T-helper 9 cell (primary cell): ENCODE results near the gene KRT78.
"Not testable (repeated sequence)": the region's sequence is repeated elsewhere in the genome, so short reads cannot be mapped to it uniquely, and the experiment has no call there.

ENCODE experiments used
- DNase-seq: peaks from one replicate; pipeline ENCODE4 v3.0.0-alpha.2; 2020

KRT78 gene

GRCh38 chr12:52871291-52872039, 22.7 kb upstream of the KRT78 start:
- no peak for DNase-seq

- DNase-seq = peak; percentile 69
Observed at GRCh38 chr12:52870361-52871290, 21.8 kb upstream of the KRT78 start.

GRCh38 chr12:52867642-52868041, 18.8 kb upstream of the KRT78 start:
- DNase-seq = no peak

- DNase-seq = no peak
Observed at GRCh38 chr12:52867152-52867551, 18.4 kb upstream of the KRT78 start.

GRCh38 chr12:52865090-52865944, 16.5 kb upstream of the KRT78 start:
- DNase-seq = peak; percentile 4

GRCh38 chr12:52862023-52862422, 13.2 kb upstream of the KRT78 start:
- no peak for DNase-seq

GRCh38 chr12:52861511-52861910, 12.7 kb upstream of the KRT78 start:
- DNase-seq = no peak

GRCh38 chr12:52860102-52860823, 11.5 kb upstream of the KRT78 start:
- no peak for DNase-seq

GRCh38 chr12:52857500-52857899, 8.7 kb upstream of the KRT78 start:
- no peak for DNase-seq

- no peak for DNase-seq
Observed at GRCh38 chr12:52856787-52857186, 8.0 kb upstream of the KRT78 start.

- not testable (repeated sequence) for DNase-seq
Observed at GRCh38 chr12:52856077-52856476, 7.3 kb upstream of the KRT78 start.

GRCh38 chr12:52851787-52852186, 3.0 kb upstream of the KRT78 start:
- no peak for DNase-seq

GRCh38 chr12:52850681-52851080, 1.9 kb upstream of the KRT78 start:
- DNase-seq = no peak

- no peak for DNase-seq
Observed at GRCh38 chr12:52849511-52849910, 717 bp upstream of the KRT78 start.

- DNase-seq = no peak
Observed at GRCh38 chr12:52847335-52848102, 1.3 kb downstream of the KRT78 start.

GRCh38 chr12:52846356-52846970, 2.3 kb downstream of the KRT78 start:
- DNase-seq = no peak

- no peak for DNase-seq
Observed at GRCh38 chr12:52845946-52846345, 2.8 kb downstream of the KRT78 start.

- no peak for DNase-seq
Observed at GRCh38 chr12:52844386-52844785, 4.4 kb downstream of the KRT78 start.

- DNase-seq = no peak
Observed at GRCh38 chr12:52839436-52840105, 9.2 kb downstream of the KRT78 start.
